ENCODE data around the gene IGLON5.

IGLON5 gene

DNA sequence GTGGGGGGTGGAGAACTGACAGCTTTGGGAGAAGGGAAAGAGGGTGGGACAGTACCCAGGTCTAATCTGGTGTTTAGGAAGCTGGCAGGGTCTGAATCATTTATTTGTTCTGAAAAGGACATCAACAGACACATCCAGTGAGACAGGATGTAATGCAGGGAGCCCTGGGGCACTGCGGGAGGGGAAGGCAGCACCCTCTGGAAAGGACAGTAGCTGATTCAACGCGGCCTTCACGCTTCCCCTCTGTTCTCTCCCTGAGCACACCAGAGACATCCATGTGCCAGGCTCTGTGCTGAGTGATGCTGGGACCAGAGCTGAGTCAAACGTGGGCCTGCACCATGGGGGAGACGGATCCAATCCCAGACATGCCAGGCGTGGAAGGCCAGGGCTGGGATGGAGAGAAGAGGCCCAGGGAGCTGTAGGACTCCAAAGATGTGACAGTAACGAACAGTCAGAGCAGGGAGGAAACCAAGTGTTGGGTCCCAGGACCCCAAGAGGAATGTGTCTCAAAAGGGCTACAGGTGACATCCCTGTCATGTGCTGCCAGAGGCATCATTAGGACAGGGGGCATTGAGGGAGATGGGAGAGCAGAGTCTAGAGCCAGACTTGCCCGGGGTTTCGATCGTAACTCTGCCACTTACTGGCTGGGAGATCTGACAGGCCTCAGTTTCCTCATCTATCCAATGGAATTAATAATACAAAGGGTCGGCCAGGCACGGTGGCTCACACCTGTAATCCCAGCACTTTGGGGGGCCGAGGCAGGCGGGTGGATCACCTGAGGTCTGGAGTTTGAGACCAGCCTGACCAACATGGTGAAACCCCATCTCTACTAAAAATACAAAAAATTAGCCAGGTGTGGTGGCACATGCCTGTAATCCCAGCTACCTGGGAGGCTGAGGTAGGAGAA lies 53.0 kb downstream of the IGLON5 start:
- DNase-seq (ENCODE audit: low read depth in 2 of 2, low spot score in 1 of 2), result no peak

DNA sequence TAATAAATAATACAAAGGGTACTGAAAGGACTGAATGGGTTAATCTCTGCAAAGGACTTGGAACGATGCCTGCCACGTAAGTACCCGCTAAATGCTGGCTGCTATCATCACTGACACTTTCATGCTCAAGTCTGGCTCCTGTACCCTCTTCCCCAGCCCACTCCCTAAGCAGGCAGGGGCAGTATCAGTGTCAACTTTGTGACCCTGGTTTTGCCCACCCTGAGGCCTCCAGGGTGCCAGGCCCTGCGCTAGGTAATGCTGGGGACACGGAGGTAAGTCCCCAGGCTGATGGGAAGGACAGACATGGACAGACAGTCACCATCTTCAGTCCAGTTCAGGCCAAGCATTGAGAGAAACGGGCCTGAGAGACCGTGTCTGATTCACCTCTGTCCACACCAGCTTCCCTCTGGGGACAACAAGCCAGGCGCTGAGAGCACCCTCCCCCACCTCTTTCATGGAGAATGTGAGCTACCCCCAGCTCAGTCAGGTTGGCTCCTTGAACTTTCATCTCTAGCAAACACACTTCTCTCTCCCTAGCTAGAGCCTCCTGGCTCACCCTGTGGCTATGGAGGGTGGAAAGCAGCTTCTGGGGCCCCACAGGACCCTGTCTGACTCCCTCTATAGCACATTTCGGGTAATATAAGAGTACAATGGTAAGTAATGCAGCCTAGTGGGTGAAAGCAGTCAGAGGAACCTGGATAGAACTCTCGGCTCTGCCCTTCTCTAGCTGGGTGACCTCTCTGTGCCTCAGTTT lies 53.9 kb downstream of the IGLON5 start:
- no peak for DNase-seq (ENCODE audit: low read depth in 2 of 2, low spot score in 1 of 2)

DNA sequence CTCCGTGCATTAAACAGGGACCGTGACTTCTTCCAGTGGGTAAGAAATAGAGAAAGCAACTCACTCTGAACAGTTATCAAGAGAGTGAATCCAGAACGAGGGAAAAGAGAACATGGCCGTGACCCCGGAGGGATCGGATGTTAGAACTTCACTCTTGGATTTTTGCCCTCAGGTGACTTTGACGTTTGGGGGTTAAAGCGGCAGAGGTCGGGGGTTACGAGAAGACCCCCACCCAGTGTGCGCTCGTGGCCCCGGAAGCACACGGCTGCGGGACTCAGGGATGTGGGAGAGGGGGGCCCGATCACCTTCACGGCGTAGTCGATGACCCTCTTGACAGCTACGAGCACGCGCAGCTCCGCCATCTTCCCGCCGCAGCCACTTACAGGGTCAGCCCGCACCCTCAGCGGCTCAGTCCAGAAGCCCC lies 54.5 kb downstream of the IGLON5 start, which contains the start of gene ETFB:
Gene ETFB, minus strand, starts transcription at position 424 of the 424 bp plus-strand sequence. Its CDS starts 62 bp downstream, at position 362.
- no peak for DNase-seq (ENCODE audit: low read depth in 2 of 2, low spot score in 1 of 2)

DNA sequence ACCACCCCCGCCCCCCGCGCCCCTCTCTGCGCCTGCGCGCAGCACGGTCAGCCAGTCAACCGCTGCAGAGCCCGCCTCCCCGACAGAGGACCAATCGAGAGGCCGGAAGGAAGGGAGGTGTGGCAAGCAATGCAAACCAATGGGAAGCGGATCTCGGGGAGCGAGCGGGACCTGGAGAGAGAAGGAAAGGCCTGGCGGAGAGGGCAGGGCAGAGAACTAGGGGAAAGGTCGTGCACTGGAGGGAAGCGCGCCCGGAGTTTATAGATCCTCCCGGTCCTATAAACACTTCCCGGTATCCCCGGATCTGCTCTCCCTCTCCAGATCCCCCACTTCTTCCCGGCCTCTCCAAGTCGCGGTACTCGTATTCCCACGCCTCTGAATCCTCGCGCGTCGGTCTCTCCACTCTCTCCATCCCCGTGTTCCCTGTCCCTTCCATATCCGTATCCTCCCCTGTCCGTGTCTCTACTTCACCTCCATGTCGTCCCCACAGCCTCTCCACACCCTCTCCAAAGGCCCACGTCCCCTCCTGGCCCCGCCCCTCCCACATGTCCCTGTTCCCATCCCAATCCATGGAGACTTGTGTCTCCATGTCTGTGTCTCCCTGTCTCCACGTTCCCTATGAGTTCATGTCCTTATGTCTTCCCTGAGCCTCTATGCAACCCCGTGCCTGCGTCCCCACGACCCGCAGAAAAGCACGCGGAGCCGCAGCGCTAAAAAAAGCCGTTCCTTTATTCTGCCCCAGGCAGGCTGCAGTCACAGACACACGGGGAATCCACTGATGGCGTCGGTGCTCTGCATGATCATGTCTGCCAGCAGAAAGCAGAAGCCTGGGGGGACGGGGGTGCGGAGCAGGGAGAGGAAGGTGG lies 55.2 kb downstream of the IGLON5 start:
- peak; percentile 79 to 85 for DNase-seq (ENCODE audit: low read depth in 2 of 2, low spot score in 1 of 2)

DNA sequence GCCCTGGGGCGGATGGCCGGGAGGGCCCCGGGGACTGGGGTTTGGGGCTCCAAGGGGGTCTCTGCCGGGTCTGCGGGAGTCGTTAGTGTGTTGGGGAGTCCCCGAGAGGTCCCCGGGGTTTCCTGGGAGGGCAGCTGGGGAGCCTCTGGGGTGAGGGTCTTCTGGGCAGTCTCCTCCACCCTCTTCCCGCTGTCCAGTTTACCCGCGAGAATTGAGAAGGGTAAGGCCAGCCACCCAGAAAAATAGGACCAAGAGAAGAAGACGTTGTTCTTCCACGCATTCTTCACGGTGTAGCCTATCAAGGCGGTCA lies 55.8 kb downstream of the IGLON5 start:
- no peak for DNase-seq (ENCODE audit: low read depth in 2 of 2, low spot score in 1 of 2)

DNA sequence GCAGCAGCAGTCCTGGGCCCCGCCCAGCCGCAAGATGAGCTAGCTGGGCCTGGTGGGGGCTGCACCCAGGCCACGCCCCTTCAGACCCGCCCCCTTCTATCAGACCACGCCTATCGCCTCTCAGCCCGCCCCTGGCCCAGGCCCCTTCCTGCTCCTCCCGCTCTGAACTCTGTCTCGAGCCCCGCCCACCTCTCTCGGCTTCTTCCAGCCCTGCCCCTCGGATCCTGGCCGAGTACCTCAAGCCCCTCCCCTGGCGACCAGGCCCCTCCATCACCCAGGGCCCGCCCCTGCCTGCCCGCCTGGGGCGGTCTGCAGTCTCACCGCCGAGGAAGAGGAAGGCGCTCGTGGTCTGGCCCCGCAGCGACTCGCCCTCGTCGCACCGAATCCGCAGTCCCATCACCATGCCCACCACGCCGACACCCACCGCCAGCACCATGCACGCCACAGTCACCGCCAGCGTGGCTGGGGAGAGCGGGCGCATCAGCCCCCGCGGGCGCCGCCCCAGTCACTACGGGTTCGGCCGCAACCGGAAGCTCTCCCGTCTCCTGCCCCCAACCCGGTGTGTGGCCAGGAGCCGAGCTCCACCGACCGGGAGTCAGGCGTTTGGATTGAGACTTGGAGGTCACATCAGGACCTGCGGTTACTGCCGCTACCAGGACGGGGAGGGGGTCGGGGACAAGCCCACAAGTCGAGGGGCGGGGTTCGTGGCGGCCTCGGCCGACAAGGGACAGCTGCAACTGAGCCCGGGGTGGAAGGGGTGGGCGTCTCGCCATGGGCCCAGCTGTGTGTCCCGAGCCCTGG lies 56.3 kb downstream of the IGLON5 start:
- DNase-seq (ENCODE audit: low read depth in 2 of 2, low spot score in 1 of 2), result peak; percentile 94

DNA sequence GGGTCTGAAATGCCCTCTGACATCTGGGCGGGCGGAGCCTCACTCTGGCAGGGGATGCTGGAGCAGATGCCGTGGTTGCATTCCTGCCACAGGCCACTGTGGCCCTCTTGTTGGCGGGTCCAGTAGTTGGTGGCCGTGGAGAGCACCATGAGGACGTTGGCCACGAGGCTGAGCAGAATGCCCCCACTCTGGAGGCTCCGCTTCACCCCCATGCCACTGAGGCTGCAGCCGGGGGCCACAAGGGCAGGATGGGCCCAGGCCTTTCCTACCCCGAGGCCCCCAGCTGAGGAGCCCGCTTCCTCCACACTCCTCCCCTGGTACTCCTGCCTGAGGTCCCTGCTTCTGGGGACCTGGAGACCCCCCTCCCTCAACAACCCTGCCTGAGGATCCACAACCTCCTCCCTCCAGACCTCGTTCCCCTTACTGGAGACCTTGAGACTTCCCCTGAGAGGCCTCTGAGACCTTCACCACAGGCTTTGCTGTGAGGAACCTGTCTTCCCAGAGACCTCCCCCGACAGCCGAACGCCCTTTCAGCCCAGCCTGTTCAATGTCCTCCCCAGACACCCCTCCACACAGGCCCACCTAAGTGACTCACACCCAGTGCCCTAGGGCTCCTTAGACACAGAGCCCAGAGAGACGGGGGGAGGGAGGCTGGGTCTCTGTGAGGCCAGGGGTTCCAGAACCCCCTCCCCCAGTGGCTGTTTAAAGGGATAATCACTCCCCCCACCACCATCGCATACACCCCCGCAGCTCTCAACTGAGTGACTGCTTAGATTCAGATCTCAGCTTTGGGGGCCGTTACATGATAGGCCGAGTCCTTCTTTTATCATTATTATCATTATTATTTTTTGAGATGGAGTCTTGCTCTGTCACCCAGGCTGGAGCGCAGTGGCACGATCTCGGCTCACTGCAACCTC lies 57.2 kb downstream of the IGLON5 start, which contains the start of gene CLDND2:
Gene CLDND2, minus strand, starts transcription at position 638 of the 917 bp plus-strand sequence. Its CDS starts 426 bp downstream, at position 212.
- peak in 1 of 2 donors; percentile 14 for DNase-seq (ENCODE audit: low read depth in 2 of 2, low spot score in 1 of 2)

DNA sequence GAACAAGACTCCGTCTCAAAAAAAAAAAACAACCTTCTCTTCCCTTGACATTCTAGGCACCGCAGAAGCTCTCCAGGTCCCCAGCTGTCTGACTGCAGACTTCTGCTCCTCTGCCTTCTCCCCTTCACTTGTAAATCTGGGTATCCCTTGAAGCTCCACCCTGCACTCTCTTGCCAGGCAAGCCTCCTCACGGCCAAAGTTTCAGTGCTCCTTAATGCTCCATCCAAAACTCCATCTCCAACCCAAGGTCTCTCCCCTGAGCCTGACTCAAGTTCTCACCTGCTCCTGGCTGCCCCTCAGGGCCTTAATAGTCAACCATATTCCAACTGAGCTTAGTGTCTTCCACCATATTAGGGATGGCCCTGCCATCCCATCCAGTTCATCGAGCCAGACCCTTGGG lies 58.8 kb downstream of the IGLON5 start:
- DNase-seq (ENCODE audit: low read depth in 2 of 2, low spot score in 1 of 2), result no peak

DNA sequence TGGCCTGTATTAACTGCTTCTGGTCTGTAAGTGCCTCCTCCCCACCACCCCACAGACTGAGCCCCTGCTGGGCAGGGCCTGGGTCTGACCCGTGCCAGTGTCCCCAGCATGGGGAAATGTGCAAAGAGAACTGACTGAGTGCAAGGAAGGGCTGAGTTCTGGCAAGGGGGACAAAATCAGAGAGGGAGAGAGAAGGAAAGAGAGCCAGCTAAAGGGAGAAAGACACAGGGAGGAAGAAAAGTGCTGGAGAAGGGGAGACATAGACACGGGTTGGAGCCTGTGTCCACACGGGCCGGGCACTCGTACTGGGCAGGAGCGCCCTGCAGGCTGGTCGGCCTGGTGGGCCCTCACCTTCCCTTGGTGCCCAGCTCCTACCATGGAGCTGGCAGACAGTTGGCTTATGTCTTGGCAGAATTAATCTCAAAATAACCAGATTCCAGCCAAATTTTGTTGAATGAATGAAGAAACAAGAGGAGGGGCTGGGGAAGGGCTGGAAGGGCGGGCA lies 59.8 kb downstream of the IGLON5 start:
- no peak for DNase-seq (ENCODE audit: low read depth in 2 of 2, low spot score in 1 of 2)

DNA sequence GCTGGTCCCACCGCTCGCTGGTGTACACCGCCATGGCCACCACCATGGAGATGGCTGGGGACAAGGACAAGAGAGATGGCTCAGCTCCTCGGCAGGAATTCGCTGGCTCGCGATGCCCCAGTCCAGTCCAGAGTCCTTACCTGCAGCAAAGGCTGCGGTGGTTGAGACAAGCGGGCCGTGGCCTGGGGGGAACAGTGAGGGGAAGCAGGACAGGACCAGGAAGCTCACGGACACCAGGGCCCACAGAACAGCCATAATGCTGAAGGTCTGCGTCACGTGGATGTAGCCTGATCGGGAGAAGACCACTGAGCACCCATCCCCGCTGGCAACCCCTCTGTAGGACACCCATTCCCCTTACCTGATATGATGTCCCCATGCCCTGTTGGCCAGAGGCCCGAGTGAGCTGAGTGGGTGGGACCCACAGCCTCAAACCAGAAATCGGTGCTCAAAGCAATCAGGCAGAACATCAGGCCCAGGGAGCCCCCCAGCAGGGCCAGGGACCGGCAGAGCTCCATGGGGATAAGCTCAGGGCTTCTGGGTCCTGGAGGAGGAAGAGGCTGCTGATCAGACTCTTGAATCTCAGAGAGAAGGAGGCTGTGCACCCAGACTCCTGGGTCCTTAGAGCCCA lies 60.7 kb downstream of the IGLON5 start:
- DNase-seq (ENCODE audit: low read depth in 2 of 2, low spot score in 1 of 2), result no peak

DNA sequence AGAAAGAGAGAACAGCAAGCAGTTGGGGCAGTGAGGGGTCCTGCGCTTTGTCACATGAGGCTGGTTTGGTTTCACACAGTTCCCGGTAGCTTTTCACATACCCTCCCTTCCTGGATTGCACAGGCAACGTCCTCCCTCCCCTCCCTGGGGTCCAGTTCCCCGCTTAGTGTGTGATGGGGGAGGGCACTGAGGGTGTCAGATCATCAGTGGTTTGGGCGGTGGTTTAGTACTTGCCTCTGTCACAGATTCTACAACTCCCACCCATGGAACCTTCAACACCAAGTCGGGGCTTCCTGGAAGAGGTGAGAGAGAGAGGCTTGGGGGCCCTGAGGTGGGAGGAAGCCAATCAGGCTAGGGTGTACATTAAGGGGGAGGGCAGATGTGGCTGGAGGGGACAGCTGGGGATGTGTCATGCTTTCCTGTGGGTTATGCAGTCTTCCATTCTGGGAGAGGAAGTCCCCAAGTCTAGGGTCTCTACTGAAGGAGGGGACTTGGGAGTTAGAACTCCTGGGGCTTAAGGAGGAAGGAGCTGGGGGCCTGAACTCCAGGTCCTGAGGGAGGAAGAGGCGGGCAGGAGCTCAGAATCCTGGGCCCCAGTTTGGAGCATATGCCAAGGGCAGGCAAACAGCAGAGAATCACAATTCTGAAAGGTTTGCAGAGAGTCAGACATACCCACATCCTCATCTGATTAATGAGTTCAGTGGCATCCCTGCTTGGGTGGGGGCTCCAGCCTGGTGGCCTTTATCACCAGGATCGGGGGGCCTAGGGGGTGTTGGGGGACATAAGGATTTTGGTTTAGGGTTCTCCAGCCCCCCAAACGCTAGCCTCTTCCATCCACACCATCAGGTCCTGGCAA lies 61.4 kb downstream of the IGLON5 start, which contains the start of gene NKG7:
Gene NKG7, minus strand, starts transcription at position 6 of the 856 bp plus-strand sequence. CDS start 119 bp downstream, outside the sequence.
- peak; percentile 58 to 70 for DNase-seq (ENCODE audit: low read depth in 2 of 2, low spot score in 1 of 2)

DNA sequence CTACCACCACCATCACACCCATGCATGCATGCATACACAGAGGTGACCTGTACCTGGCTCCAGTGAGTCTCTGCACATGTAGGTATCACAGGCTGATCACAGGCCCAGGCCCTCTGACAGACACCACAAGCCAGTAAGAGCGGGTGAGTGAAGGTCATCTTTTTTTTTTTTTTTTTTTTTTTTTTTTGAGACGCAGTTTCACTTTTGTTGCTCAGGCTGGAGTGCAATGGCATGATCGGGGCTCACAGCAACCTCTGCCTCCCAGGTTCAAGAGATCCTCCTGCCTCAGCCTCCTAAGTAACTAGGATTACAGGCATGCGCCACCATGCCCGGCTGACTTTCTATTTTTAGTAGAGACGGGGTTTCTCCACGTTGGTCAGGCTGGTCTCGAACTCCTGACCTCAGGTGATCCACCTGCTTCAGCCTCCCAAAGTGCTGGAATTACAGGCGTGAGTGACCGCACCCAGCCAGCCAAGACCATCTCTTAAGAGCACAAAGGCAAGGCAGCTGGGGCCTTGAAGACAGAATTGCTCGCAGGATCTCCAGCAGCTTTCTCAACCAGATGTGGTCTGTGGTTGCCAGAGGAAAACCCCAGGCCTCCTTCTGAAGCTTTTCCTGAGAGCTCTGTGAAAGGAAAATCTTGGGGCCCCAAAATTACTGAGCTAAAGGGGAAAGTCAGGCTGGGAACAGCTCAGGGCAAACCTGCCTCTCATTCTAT lies 64.2 kb downstream of the IGLON5 start:
- no peak for DNase-seq (ENCODE audit: low read depth in 2 of 2, low spot score in 1 of 2)

DNA sequence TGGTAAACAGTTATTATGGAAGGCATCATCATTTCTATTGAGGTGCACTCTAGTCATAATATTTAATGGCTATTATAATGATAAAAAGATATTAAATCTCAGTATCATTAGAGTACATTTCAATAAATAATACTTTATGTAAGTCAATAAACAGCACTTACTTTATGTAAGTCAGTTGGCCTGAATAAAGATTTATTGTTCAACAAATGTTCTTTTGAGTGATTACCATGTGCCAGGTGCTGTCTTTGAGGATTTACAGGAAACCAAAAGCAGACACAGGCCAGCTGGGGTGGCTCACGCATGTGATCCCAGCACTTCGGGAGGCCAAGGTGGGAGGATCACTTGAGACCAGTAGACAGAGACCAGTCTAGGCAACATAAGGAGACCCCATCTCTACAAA lies 66.0 kb downstream of the IGLON5 start:
- no peak for DNase-seq (ENCODE audit: low read depth in 2 of 2, low spot score in 1 of 2)

DNA sequence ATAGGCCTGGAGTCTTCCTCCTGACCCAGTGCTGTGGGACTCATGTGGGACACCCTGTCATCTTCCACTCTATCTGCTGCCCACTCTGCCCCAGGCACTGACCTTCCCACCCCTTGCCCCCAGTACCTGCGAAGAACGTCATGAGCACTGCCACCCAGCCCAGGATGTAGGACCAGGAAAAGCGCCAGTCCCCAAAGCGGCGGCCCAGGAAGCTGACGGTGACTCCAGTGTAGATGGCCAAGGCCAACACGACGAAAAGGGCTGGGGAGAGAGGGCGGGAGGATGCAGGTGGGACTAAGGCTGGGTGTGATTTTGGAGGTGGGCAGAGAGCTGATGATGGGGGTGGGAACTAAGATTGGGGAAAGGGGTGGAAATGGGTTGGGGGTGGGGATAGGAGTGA lies 68.9 kb downstream of the IGLON5 start:
- DNase-seq (ENCODE audit: low read depth in 2 of 2, low spot score in 1 of 2), result no peak

All from stimulated activated CD8-positive, alpha-beta memory T cell treated with anti-CD3 and anti-CD28 coated beads, Interleukin-4, amount 100 ng/mL, for 1 hour (primary cell).